Neutrophil (primary cell): ENCODE results near the gene OAT.
"Not testable (repeated sequence)": the region's sequence is repeated elsewhere in the genome, so short reads cannot be mapped to it uniquely, and the experiment has no call there.

Source experiments
- H3K27ac ChIP-seq: fragments of 200-600 bp; sonication (generic); 2 replicates; pipeline ENCODE4 v1.5.1; 2016; ENCODE audit warnings: mild to moderate bottlenecking, moderate library complexity
- H3K27me3 ChIP-seq: fragments of 200-600 bp; sonication (generic); 2 replicates; pipeline ENCODE4 v1.6.0; 2016; ENCODE audit warnings: mild to moderate bottlenecking
- H3K36me3 ChIP-seq: fragments of 200-600 bp; sonication (generic); 2 replicates; pipeline ENCODE4 v1.5.1; 2017
- H3K4me1 ChIP-seq, 2 experiments: fragments of 200-600 bp in 1 of 2; sonication (generic) in 1 of 2; 1 replicate in 1 of 2; 2 replicates in 1 of 2; pipeline versions ENCODE4 v1.5.1 to v1.6.1; 2013 to 2016; ENCODE audit warnings: low read depth in 1 of 2, low read length in 1 of 2, mild to moderate bottlenecking in 1 of 2, moderate library complexity in 1 of 2; ENCODE audit not compliant: control insufficient read depth in 1 of 2, insufficient read depth in 1 of 2
- H3K4me3 ChIP-seq, 2 experiments: fragments of 200-600 bp in 1 of 2; sonication (generic) in 1 of 2; 1 replicate in 1 of 2; 2 replicates in 1 of 2; pipeline ENCODE4 v1.5.1; 2013 to 2016; ENCODE audit warnings: low read depth in 1 of 2, low read length in 1 of 2, mild to moderate bottlenecking in 1 of 2, moderate library complexity in 1 of 2
- H3K9me3 ChIP-seq: fragments of 200-600 bp; sonication (generic); 2 replicates; pipeline ENCODE4 v1.5.1; 2016
- TF ChIP-seq, protein P1 (sequence below): fragments of 200-600 bp; sonication (generic); IDR thresholded peaks from 2 replicates; pipeline ENCODE4 v1.5.1; 2016; ENCODE audit warnings: antibody characterized with exemption

The OAT gene

DNA sequence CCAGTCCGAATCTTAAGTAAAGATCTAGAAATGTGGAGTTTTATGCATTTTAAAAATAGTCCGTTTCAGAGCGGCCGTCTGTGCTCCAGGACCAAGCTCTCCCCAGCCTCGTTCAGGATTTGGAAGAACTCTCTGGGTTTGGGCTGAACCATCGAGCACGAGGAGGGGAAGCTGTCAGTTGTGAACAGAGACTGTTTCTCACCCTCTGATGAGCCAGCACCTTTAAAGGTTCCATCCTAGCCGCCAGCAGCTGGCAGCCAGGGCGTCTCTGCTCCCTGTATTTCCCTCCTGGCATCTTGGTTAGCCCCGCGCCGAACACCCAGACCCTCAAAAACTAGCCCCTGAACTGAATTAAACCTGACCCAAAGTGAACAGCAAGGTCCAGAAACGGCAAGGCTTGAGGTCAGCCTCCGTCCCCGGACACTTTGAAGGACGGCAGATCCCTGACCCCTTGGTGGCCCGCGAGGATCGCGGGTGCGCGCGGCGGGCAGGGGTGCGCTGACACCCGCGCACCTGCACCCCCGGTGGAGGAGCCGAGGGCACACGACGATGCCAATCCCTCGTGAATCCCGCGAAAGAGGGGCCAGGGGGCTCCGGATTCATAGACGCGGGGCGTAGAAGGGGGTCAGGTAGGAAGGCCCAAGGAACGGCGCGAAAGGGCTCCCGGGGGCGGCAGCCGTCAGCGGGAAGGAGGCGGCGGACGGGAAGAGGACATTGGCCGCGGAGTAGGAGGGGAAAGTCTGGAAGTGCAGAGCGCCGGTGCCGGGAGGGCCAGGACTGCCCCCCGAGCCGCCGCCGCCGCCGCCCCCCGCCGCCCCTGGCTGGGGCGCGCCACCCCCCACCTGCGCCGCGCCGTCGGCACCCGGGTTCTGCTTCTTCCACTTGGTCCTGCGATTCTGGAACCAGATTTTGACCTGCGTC, 28.4 kb upstream of the OAT start:
- H3K27me3 ChIP-seq = peaks cover 99% of the 10 kb centered on the region
- no peak overlapping the region for H3K27ac ChIP-seq
- H3K4me1 ChIP-seq = no peaks in the 10 kb centered on the region
- H3K9me3 ChIP-seq = no peaks in the 10 kb centered on the region
- TF ChIP-seq, protein P1, sequence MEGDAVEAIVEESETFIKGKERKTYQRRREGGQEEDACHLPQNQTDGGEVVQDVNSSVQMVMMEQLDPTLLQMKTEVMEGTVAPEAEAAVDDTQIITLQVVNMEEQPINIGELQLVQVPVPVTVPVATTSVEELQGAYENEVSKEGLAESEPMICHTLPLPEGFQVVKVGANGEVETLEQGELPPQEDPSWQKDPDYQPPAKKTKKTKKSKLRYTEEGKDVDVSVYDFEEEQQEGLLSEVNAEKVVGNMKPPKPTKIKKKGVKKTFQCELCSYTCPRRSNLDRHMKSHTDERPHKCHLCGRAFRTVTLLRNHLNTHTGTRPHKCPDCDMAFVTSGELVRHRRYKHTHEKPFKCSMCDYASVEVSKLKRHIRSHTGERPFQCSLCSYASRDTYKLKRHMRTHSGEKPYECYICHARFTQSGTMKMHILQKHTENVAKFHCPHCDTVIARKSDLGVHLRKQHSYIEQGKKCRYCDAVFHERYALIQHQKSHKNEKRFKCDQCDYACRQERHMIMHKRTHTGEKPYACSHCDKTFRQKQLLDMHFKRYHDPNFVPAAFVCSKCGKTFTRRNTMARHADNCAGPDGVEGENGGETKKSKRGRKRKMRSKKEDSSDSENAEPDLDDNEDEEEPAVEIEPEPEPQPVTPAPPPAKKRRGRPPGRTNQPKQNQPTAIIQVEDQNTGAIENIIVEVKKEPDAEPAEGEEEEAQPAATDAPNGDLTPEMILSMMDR = no peak
- H3K36me3 ChIP-seq = no peaks in the 10 kb centered on the region
- H3K4me3 ChIP-seq = no peak overlapping the region

DNA sequence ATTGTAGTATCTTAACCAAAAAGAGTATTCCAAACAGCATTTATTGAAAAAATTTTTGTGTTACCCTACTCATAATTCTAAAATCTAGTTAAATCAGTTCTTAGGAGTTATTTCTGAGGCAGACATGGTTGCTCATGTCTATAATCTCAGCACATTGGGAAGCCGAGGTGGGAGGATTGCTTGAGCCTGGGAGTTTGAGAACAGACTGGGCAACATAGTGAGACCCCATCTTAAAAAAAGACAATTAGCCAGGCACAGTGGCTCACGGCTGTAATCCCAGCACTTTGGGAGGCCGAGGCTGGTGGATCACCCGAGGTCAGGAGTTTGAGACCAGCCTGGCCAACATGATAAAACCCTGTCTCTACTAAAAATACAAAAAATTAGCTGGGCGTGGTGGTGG, 23.0 kb upstream of the OAT start:
- not testable (repeated sequence) for H3K36me3 ChIP-seq, H3K9me3 ChIP-seq, H3K27ac ChIP-seq, H3K4me3 ChIP-seq, H3K4me1 ChIP-seq
- peaks cover 66% of the 10 kb centered on the region for H3K27me3 ChIP-seq

GRCh38 chr10:124436191-124436638, 17.5 kb upstream of the OAT start:
- Histone ChIP-seq H3K4me1 (no peaks in the 10 kb centered on the region), H3K27me3 (peaks cover 41% of the 10 kb centered on the region), H3K4me3 (no peak overlapping the region), H3K36me3 (no peaks in the 10 kb centered on the region), H3K9me3 (no peaks in the 10 kb centered on the region), H3K27ac (no peak overlapping the region)
- TF ChIP-seq, protein P1 = no peak

- peaks cover 42% of the 10 kb centered on the region for H3K27me3 ChIP-seq
- H3K27ac ChIP-seq, H3K4me3 ChIP-seq, H3K4me1 ChIP-seq, H3K9me3 ChIP-seq, H3K36me3 ChIP-seq: not testable (repeated sequence)
Measured at GRCh38 chr10:124435683-124436082, 17.0 kb upstream of the OAT start.

- no peak overlapping the region for H3K4me3 ChIP-seq
- H3K4me1 ChIP-seq = no peaks in the 10 kb centered on the region
- H3K36me3 ChIP-seq = no peaks in the 10 kb centered on the region
- TF ChIP-seq, protein P1 = no peak
- H3K9me3 ChIP-seq = no peaks in the 10 kb centered on the region
- peaks cover 62% of the 10 kb centered on the region for H3K27me3 ChIP-seq
- H3K27ac ChIP-seq = no peak overlapping the region
Measured at GRCh38 chr10:124433461-124433860, 14.7 kb upstream of the OAT start.

DNA sequence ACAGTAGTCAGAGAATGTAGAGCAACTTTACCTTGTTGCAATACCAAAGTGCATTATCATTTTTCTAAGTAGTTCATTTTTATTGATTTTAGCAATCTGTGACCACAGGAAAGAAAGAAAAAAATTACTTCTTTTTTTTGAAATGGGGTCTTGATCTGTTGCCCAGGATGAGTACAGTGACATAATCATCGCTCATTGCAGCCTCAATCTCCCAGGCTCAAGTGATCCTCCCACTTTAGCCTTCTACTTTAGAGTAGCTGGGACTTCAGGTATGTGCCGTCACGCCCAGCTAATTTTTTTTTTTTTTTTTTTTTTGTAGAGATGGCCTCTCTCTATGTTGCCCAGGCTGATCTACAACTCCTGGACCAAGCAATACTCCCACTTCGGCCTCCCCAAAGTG, 11.4 kb upstream of the OAT start:
- H3K27me3 ChIP-seq = peaks cover 79% of the 10 kb centered on the region
- no peaks in the 10 kb centered on the region for H3K4me1 ChIP-seq
- H3K27ac ChIP-seq = no peak overlapping the region
- no peaks in the 10 kb centered on the region for H3K9me3 ChIP-seq
- TF ChIP-seq, protein P1 = no peak
- no peaks in the 10 kb centered on the region for H3K36me3 ChIP-seq
- no peak overlapping the region for H3K4me3 ChIP-seq
